Activated CD4-positive, alpha-beta T cell treated with anti-CD3 and anti-CD28 coated beads, Interleukin-2, amount 50 U/mL, for 4 hours (primary cell): ENCODE results near the gene SLC35F1.
"Not testable (repeated sequence)": the region's sequence is repeated elsewhere in the genome, so short reads cannot be mapped to it uniquely, and the experiment has no call there.

Experiments used
- DNase-seq, 2 experiments: peaks; one replicate each; pipeline ENCODE4 v3.0.0-alpha.2; 2020

SLC35F1 gene

DNA sequence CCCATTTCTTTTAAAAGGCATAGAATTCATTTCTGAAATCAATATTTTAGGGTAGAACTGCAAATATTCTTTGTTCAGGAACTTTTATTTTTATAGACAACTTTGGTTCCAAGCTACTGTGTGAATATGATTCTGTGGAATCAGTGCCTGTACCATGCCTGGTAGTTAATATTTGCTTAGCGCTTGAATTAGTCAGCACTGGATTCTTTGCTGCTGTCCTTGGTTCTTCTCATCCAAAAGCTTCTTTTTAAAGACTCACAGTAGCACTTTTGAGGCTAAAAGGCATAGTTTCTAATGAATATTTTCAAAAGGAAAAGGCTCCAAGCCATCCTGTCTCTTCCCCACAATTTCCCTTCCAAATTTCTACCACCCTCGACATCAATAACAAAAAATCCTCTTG lies 109.5 kb downstream of the SLC35F1 start:
- DNase-seq = no peak

DNA sequence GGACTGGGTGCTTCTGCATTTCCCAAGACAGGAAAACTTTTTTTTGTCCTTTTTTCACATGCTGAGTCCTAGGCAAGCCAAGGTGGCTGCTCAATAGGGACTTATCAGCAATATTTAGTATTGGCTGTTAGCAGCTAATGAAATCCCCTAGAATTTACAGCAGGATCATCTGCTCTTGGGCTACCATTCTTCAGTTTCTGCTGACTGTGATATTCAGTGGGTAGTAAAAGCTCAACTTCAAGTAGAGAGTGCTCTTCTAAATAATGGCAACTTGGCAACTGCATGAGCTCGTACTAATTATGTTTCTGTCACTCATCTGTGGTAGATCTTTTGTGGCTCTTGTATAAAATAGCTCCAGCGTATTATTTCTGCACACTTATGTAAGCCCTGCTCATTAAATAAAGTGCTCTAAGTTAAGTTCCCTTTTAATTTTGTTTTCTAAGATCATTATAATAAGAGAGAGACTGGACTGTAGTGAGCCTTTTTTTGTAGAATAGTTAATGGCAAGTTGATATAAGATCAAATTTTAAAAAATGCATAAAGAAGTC lies 110.3 kb downstream of the SLC35F1 start:
- DNase-seq = no peak

DNA sequence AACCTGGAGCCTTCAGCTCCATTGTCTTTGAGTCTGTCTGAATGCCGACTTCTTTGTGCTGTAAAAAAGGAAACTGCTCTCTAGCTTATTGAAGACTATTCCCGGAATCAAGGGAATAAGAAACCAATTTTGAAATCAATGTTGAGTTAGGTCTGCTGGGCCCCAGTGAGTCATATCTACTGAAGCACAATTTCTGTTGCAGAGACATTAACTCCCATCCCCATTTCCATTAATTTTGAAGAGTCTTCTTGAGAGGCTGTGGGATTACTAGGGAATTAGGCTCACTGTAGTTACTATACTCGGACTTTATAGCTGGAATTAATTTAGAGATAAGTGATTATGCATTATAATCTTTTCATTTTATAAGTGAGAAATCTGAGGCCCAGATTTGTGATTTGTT lies 116.7 kb downstream of the SLC35F1 start:
- DNase-seq = no peak

DNA sequence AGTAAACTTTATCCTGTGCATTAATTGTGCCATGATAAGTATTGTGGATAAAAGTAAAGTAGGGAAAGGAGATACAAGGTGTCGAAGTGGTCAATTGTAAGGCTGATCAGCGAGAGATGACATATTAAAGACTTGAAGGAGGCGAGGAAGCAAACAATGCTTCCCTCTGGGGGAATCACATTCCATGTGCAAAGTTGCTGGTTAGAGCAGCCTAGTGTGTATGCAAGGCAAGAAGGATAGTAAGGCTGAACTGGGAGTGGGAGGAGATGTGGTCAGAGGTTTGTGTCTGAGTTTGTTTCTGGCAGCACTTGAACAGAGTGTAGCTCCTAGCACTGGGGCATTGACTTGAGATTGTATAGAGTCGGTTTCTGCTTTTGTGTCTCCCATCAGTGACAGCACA lies 122.9 kb downstream of the SLC35F1 start:
- DNase-seq = no peak

DNA sequence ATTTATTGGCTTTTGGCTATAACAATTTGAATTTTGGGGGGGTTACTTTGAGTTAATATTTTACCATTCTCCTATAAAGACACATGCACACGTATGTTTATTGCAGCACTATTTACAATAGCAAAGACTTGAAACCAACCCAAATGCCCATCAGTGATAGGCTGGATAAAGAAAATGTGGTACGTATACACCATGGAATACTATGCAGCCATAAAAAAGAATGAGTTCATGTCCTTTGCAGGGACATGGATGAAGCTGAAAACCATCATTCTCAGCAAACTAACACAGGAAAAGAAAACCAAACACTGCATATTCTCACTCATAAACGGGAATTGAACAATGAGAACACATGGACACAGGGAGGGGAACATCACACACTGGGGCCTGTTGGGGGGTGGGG lies 130.4 kb downstream of the SLC35F1 start:
- DNase-seq = not testable (repeated sequence)

DNA sequence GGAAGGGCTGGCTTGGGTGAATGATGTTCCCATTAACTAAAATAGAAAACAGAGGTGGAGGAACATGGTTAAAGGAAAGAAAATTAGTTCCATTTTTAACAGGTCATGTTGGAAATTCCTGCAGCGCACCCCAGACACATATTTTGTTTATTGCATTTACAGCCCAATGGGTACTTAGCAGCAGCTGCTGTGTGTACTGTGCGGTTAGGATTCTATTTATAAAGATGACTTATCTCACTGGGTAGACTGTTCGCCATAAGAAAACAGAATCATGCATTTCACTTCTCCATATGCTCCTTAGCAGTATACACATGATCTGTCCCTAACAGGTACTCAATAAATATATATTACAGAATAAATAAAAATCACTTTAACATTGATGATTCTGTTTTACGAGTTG lies 135.8 kb downstream of the SLC35F1 start:
- no peak for DNase-seq

DNA sequence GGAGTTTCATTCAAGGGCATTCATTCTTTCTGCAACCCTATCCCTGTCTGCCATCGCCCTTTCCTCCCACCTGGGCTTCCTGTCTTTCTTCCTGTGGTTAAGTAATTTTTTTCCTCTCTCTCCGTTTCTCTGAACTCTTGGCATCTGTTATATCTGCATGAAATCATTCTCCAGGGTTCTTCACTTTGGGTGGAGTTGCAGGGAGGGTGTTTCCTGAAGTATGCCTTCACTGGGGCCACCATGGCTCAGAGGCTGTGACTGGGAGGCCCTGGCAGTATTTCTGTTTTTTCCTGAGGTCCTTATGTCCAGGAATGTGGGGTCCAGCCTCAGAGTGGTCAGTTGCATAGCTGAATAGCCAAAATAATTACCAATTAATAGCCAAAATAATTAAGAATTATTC lies 137.2 kb downstream of the SLC35F1 start:
- DNase-seq = no peak

DNA sequence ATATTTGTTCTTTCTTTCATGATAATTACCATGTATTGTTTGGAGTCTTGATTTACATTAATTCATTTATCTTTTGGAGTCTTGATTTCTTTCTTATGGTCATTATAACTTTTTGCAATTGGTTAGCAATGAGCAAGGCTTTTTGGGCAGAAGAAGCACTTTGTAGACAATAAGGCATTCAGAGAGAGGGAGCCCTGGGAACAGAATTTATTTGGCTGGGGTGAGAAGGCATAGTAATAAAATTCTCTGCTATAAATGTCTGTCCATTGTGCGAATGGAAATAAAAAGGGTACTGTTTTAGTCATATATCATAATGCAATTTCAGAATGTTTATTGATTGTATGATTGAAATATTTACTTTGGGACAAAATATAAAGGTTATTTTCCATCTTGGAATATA lies 147.0 kb downstream of the SLC35F1 start:
- DNase-seq = no peak

DNA sequence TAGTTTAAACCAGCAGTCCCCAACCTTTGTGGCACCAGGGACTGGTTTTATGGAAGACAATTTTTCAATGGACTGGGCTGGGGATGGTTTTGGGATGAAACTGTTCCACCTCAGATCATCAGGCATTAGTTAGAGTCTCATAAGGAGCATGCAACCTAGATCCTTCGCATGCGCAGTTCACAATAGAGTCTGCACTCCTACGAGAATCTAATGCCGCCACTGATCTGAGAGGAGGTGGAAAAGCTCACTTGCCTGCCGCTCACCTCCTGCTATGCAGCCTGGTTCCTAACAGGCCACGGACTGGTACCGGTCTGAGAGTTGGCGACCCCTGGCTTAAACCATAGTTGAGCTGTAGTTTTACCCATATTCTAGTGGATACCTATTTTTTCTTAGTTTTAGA lies 154.6 kb downstream of the SLC35F1 start:
- no peak for DNase-seq

DNA sequence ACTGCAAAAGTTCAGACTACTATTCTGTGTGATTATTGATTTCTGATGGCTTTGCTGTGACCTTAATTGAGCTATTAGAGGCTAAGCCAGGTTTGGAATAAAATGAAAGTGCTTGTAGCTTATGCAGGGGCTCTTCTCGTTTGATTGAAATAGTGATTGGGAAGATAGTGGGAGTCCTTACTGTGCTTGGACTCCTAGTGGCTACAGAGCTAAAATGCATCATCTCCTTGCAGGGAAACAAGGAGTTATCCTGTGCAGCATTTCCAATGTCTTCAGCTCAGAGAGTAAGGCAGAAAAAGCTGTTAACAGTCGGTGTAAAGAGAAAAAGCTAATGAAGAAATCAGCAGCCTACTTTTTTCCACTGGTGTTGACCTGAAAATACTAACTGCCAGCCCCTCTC lies 173.5 kb downstream of the SLC35F1 start:
- DNase-seq = no peak

DNA sequence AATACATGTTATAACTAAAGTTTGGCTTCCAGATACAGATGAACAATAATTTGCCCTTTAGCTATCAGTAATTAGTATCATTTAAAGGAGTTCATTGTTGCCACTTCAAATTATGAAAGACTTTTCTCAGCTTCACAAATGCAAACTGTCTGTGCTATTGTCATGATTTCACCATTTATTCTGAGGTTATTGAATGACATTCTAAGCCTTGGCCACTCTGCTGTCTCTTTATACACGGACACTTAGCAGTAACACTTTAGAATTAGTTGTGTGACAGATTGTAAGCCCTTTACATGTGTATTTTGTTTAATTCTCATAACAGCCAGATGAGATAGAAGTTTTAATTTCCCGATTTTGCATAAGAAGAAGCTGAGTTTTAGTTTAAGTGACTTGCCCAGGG lies 176.6 kb downstream of the SLC35F1 start:
- no peak for DNase-seq

DNA sequence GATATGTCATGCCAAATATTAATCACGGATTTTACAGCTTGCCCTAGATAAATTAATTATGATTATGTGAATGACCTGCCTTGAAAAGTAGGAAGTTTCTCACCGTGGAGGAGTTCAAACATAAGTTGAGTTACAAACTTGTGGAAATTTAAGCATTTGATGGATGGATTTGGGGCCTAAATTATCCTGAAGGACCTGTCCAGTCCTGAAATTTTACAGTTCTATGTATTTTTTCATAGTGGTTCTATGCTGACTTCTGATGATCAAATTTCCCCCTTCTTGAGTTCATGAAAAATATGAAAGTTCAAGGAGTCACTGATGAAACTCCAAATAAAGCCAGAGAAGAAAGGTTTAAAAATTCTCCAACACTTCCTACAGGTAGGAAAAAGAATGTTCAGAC lies 178.6 kb downstream of the SLC35F1 start:
- DNase-seq = no peak

DNA sequence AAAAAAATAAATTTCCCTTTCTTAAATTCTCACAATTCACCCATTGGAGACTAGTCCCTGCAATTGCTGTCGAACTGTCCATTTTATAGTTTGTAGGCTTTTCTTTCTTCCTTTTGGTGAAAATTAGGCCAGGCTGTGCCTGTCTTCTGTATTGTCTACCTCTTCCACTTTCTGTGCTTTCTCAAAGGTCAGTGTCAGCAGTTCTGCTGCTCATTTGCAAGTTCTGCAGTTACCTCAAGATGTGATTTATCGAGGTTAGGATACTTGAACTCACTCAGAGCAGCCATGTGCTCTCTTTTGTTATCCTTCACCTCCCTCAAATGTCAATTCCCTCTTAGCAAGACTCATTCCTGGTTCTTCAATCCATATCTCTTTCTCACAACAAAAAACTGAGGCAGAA lies 179.1 kb downstream of the SLC35F1 start:
- no peak for DNase-seq

DNA sequence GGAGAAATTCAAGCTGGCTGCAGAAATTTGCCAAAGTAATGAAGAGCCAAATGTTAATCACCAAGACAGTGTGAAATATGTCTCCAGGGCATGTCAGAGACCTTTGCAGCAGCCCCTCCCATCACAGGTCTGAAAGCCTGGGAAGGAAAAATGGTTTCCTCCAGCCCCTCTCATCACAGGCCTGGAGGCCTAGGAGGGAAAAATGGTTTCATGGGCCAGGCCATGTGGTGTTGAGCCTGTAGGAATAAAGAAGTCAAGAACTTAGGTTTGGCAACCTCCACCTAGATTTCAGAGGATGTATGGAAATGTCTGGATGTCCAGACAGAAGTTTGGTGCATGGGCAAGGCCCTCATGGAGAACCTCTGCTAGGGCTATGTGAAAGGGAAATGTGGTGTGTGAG lies 185.0 kb downstream of the SLC35F1 start:
- no peak for DNase-seq

DNA sequence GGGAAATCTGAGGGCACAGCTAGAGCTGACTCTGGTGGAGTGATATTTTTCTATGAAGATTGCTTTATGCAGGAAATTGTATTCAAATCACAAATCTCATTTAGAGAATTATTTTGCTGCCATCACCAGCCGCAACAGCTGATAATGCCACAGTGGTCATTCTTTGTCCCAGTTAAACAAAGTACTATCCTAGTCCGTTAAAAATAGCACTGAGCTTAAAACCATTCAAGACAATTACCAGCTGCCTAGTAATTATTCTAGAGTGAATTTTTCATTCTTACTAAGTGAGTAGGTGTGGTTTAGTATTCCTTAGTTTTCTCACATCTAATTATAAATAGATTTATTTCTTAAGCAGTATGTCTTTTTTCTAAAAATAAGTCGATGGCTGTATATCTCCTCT lies 190.5 kb downstream of the SLC35F1 start:
- no peak for DNase-seq

DNA sequence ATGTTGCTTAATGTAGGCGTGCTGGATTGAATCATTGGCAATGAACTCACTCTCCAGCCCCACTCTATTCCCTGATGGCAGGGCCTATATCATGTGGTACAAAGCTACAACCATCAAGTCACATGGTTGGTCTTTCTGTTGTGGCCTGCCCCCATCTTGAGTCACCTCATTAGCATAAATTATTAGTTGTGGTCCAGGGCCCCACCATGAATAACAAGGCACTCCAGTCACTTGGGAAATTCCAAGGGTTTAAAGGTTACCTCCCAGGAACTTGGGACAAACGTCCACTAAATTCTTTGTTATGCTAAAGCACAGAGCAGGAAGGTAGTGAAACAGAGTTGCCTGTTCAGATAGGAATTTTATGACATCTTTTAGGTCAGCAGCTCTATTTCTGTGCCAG lies 193.7 kb downstream of the SLC35F1 start:
- no peak for DNase-seq

DNA sequence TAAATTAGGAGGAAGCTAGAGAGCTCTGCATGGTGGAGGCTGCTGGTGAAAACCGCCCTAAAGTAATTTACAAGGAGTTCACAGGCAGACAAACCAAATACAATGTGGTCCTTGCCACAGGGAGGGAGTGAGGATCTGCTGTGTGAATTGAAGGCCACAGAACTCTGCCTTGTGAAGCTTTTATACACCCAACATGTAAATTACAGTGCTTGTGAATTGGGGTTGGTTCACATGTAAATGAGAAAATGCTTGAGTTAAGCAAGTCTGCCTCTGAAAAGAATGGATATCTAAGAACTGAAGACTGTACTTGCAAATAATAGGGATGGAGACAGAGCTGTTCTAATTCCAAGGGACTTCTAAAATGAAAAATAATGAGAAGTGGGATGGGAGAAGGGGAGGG lies 194.2 kb downstream of the SLC35F1 start:
- no peak for DNase-seq

DNA sequence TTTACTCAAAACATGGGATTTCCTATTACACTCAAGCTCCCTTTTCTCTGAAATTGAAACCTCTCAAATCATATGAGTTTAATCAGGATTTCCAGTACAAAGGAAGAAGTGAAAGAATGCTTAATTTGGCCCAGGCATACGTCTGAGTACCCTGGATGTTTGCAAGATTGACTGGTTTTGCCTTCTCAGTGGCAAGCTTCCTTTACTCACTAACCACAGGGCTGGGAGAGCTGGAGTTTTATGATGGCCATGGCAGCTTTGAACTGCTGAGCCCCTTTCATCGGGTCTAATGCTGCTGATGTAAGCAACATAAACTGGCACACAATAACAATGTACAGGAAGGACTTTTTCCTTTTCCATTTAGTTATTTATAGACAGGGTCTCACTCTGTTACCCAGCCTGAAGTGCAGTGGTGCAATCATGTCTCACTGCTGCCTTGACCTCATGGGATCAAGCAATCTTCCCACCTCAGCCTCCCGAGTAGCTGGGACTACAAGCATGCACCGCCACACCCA lies 194.8 kb downstream of the SLC35F1 start:
- DNase-seq = no peak

DNA sequence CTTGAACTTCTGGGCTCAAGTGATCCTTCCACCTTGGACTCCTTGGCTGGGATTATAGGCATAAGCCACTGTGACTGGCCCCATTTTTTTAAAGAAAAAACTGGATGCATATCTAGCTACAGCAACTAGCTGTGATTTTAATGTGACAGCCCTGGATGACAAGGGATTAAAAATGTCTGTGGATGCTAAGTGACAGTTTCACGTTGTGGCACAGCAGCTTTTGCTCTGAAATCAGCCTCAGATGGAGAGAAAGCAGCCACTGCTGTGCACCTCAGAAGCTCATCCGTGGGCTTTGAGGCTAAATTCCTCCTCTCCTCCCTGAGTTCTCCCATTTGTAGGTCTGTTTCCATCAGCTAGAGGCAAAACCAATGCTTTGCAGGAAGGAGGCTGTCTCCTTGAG lies 195.3 kb downstream of the SLC35F1 start:
- no peak for DNase-seq

DNA sequence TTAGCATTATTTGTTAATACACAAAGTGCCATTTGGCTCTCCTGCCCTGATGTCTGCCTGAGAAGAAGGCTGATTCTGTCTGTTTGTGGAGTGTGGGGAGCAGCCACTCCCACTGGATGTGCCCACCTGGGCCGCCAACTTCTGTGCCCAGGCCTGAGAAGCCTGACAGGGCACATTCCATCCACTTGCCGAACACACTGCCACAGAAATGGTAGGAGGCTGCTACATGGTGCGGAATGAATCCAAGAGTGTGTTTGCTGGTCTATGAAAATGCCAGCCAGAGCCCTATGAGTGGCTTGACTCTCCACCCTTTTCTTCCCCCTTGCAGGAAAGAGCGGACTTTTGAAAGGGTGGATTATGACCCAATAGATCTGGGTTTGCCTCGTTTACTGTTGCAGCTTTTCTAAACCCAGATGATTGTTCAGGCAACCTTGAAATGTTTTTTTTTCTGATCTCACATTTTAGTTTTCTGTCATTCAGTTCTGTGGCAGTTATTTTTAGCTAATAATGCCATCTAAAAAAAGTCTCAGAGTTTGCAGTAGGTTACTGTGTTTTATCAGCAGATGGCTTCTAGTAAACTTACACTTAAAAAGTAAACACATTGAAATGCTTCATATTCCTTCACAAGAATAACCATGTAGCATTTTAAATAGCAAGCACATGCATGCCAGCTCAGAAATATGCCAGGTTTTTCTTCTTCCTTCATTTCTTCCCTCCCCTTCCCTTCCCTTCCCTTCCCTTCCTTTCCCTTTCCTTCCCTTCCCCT lies 196.5 kb downstream of the SLC35F1 start:
- no peak for DNase-seq

DNA sequence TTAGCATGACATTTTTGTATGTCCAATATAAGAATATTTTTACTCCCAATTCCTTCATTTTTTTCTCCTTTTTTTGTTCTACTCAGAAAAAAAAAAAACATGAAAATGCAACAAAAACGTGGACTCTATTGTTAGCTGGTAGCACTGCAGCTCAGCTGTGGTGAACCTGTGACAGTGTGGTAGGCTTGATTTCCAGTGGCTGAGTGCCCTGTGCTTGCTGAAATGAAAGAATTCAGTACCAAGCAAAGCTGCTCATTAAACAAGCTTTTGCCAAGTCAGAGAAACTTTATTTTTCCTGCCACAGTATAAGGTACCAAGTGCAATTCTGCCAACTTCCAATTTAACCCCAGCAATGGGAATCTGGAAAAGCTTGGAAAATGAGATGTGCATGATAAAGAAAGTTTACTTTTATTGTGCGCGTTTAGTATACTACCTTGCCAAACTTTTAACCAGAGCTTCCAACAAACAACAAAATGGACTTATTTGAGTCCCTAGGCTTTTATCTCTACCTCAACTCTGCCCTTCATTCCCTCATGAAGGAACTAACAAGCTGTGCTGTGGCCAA lies 215.2 kb downstream of the SLC35F1 start:
- no peak for DNase-seq

DNA sequence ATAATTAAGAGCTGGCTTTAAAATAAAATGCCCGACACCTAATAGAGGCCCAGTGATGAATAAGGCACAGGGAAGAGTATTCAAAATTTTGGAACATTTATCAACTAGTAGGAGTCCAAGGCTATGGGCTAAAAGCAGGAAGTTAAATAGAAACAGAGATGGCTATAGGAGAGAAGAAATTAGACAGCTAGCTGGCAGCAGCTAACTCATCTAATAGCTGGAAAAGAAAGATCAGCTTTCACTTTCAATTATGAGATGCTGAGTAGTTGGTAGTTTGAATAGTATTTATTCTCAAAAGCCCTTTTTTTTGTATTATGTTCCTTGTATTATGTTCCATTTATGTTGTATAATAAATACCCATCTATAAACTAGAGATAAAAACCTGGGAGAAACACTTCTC lies 215.7 kb downstream of the SLC35F1 start:
- DNase-seq = no peak

DNA sequence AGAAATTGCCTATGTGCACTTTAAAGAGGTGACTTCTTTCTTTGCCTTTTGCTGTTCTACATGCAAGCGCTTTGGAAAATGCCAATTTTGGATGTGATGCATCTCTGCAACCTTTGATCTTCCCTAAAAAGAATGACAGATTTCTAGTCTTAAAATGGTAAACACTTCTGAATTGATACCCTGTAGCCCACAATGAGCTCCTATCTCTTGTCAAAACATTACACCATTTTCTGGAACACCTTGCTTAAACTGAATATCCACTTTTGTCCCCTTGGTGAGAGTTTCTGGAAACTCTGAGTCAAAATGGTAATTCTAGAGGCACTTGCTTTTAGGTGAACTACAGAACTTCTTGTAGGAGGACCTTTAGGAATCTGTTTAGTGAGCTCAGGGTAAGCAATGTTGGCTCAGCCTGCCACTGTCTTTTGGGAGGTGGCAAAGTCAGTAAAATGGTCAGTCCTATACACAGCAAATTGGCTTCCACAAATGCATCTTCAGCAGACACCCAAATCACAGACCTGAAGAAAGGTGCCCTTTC lies 216.5 kb downstream of the SLC35F1 start:
- no peak for DNase-seq

DNA sequence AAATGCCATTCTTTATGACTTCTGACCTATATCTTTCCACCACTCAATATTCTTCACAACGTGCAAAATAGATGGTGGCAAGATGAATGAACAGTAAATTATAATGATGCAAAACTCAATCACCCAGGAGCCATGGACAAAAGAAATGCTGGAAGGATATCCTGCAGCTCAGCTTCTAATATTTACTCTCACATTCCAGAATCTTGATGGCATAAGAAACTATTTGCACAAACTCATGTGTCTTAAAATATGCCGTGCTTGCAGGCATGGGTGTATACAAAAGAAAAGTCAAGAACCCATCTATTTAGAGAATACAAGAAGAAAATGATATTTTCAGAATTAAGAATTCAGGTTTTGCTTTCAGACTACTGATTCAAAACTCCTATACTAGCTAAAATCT lies 217.8 kb downstream of the SLC35F1 start:
- DNase-seq = no peak
